HepG2 (cell line): ENCODE data around the gene SEC62. TPM values are rescaled to one million over a fixed set of nuclear protein-coding genes. Genes with fewer than 3 reads are reported as not detected.

Experiments
- ARID2 ChIP-seq: sonication (generic); formaldehyde crosslinking; IDR thresholded peaks from 2 replicates; pipeline ENCODE4 v1.8.1; 2022; ENCODE audit warnings: mild to moderate bottlenecking, missing genetic modification reagents, borderline replicate concordance
- ARNT2 ChIP-seq: sonication (generic); formaldehyde crosslinking; IDR thresholded peaks from 2 replicates; pipeline ENCODE4 v1.8.0; 2022; ENCODE audit warnings: mild to moderate bottlenecking, low read depth, missing genetic modification reagents, moderate library complexity
- CEBPG ChIP-seq: IDR thresholded peaks from 2 replicates; pipeline ENCODE4 v1.6.1; 2016
- ELF1 ChIP-seq: sonication (generic); formaldehyde crosslinking; IDR thresholded peaks from 2 replicates; pipeline ENCODE4 v1.4.0; 2020; ENCODE audit warnings: missing genetic modification reagents
- GFI1 ChIP-seq: sonication (generic); formaldehyde crosslinking; IDR thresholded peaks from 2 replicates; pipeline ENCODE4 v1.5.0; 2020; ENCODE audit warnings: missing genetic modification reagents, mild to moderate bottlenecking, borderline replicate concordance
- JARID2 ChIP-seq: sonication (generic); formaldehyde crosslinking; IDR thresholded peaks from 2 replicates; pipeline ENCODE4 v1.8.1; 2023; ENCODE audit warnings: missing genetic modification reagents, inconsistent platforms; ENCODE audit not compliant: insufficient replicate concordance
- KMT2A ChIP-seq: sonication (generic); formaldehyde crosslinking; IDR thresholded peaks from 2 replicates; pipeline ENCODE4 v1.4.0; 2020; ENCODE audit warnings: missing genetic modification reagents
- MATR3 ChIP-seq: sonication (generic); formaldehyde crosslinking; IDR thresholded peaks from 2 replicates; pipeline ENCODE4 v1.4.0; 2020; ENCODE audit warnings: missing genetic modification reagents
- NAIF1 ChIP-seq: sonication (generic); formaldehyde crosslinking; IDR thresholded peaks from 2 replicates; pipeline ENCODE4 v1.5.0; 2020; ENCODE audit warnings: mild to moderate bottlenecking, missing genetic modification reagents, borderline replicate concordance
- NPAS2 ChIP-seq: sonication (generic); formaldehyde crosslinking; IDR thresholded peaks from 2 replicates; pipeline ENCODE4 v1.8.0; 2022; ENCODE audit warnings: mild to moderate bottlenecking, missing genetic modification reagents, borderline replicate concordance
- PHF5A ChIP-seq: IDR thresholded peaks from one replicate; pipeline ENCODE4 v1.6.1; 2018; ENCODE audit warnings: low read depth, missing genetic modification reagents; ENCODE audit not compliant: unreplicated experiment
- RCOR2 ChIP-seq: IDR thresholded peaks from 2 replicates; pipeline ENCODE4 v1.6.1; 2016; ENCODE audit warnings: missing biosample characterization, missing genetic modification reagents
- SIN3A ChIP-seq: IDR thresholded peaks from 2 replicates; pipeline ENCODE4 v1.6.1; 2011; ENCODE audit warnings: low read depth, mild to moderate bottlenecking, control low read depth, low read length, borderline replicate concordance
- TBX2 ChIP-seq: sonication (generic); formaldehyde crosslinking; IDR thresholded peaks from 2 replicates; pipeline ENCODE4 v1.5.0; 2020; ENCODE audit warnings: missing genetic modification reagents, mild to moderate bottlenecking, borderline replicate concordance
- ZNF138 ChIP-seq: sonication (generic); formaldehyde crosslinking; IDR thresholded peaks from 2 replicates; pipeline ENCODE4 v1.5.0; 2020; ENCODE audit warnings: mild to moderate bottlenecking, low read depth, missing genetic modification reagents
- ZNF3 ChIP-seq: IDR thresholded peaks from 2 replicates; pipeline ENCODE4 v1.7.0; 2017; ENCODE audit warnings: inconsistent platforms
- ZNF337 ChIP-seq: sonication (generic); formaldehyde crosslinking; IDR thresholded peaks from 2 replicates; pipeline ENCODE4 v1.5.1; 2020; ENCODE audit warnings: missing genetic modification reagents, low read depth, mild to moderate bottlenecking, borderline replicate concordance
- ZNF7 ChIP-seq: IDR thresholded peaks from 2 replicates; pipeline ENCODE4 v1.6.1; 2016; ENCODE audit warnings: missing biosample characterization, missing genetic modification reagents
- ZNF891 ChIP-seq: sonication (generic); formaldehyde crosslinking; IDR thresholded peaks from 2 replicates; pipeline ENCODE4 v1.5.0; 2020; ENCODE audit warnings: mild to moderate bottlenecking, missing genetic modification reagents
- ZSCAN22 ChIP-seq: sonication (generic); formaldehyde crosslinking; IDR thresholded peaks from 2 replicates; pipeline ENCODE4 v1.4.0; 2020; ENCODE audit warnings: mild to moderate bottlenecking, missing genetic modification reagents
- ZSCAN30 ChIP-seq: sonication (generic); formaldehyde crosslinking; IDR thresholded peaks from 2 replicates; pipeline ENCODE4 v1.5.0; 2020; ENCODE audit warnings: mild to moderate bottlenecking, missing genetic modification reagents
- polyA plus RNA-seq, 8 experiments: library from polyadenylated mRNA; depleted of rRNA in 3 of 8; stranded (reverse) in 7 of 8; unstranded in 1 of 8; fragments of >200 nt; fragmentation: Illumina TruSeq in 4 of 8; extraction: Trizol in 4 of 8; gene quantifications; 2 replicates each; pipeline versions ENCODE4 v1.2.1 to v1.2.3, GENCODE V29; 2011 to 2016; ENCODE audit warnings: low read depth in 4 of 8, missing spikeins in 1 of 8, mixed read lengths in 1 of 8; ENCODE audit not compliant: insufficient read depth in 1 of 8
- total RNA-seq, 5 experiments: library from RNA; depleted of rRNA; stranded (reverse); fragments of >200 nt; fragmentation: Illumina TruSeq; extraction: Trizol; gene quantifications; 2 replicates each; pipeline ENCODE4 v1.2.3, GENCODE V29; 2016; ENCODE audit warnings: low read depth in 1 of 5
- TF ChIP-seq, protein P1 (sequence below): IDR thresholded peaks from 2 replicates; pipeline ENCODE4 v1.6.1; 2016; ENCODE audit warnings: missing compliant biosample characterization, missing genetic modification reagents, borderline replicate concordance
- TF ChIP-seq, protein P2 (sequence below): sonication (generic); formaldehyde crosslinking; IDR thresholded peaks from 2 replicates; pipeline ENCODE4 v1.4.0; 2020; ENCODE audit warnings: missing genetic modification reagents, borderline replicate concordance
- TF ChIP-seq, protein P3 (sequence below): sonication (generic); formaldehyde crosslinking; IDR thresholded peaks from 2 replicates; pipeline ENCODE4 v1.8.0; 2022; ENCODE audit warnings: mild to moderate bottlenecking, missing genetic modification reagents, borderline replicate concordance
- TF ChIP-seq, protein P4 (sequence below): sonication (generic); formaldehyde crosslinking; IDR thresholded peaks from 2 replicates; pipeline ENCODE4 v1.4.0; 2020; ENCODE audit warnings: missing genetic modification reagents

The SEC62 gene
- total and polyA plus RNA-seq, 2 of the 13 experiments (the other 11 are each of a cell fraction or from before 2014, with no cell fraction given) = 54.0 to 68.7 TPM

DNA sequence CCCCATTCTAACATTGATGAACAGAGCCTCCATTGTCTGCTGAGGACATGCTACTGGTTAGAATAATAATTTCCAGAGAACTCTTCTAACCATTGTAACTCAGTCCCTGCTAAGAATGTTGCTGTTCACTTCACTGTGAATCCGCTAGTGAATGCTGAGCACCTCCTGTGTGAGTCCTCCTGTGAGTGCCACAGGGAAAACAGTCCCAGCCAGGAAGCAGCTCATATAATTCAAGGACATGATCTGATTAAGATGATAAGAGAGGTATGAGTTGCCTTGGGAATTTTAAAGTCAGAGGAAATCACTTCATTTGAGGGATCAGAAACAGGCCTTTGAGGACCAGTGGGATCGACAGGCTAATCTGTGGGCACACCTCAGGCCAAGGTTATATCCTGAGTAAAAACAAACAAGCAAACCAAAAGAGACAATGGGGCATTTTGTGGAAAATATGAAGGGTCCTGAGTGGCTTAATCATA, 37.3 kb downstream of the SEC62 start (continued):
- TF ChIP-seq NAIF1 (CRISPR knock-in tag) (0 out of 2 replicates have a peak, but pooled peaks have one; percentile 27), ZNF337 (CRISPR knock-in tag) (no peak), ARNT2 (CRISPR knock-in tag) (no peak), MATR3 (CRISPR knock-in tag) (no peak), RCOR2 (CRISPR knock-in tag) (peak; percentile 69; the same call in 1 of the 2 replicates), KMT2A (CRISPR knock-in tag) (0 out of 2 replicates have a peak, but pooled peaks have one; percentile 39), NPAS2 (CRISPR knock-in tag) (no peak), ZNF3 (CRISPR knock-in tag) (no peak), ZSCAN22 (CRISPR knock-in tag) (no peak), SIN3A (no peak), ZSCAN30 (CRISPR knock-in tag) (no peak), PHF5A (CRISPR knock-in tag) (peak; percentile 65), ELF1 (CRISPR knock-in tag) (peak; percentile 50; the same call in 1 of the 2 replicates), ZNF138 (CRISPR knock-in tag) (no peak), JARID2 (CRISPR knock-in tag) (no peak), TBX2 (CRISPR knock-in tag) (peak; percentile 72), ARID2 (CRISPR knock-in tag) (no peak), CEBPG (CRISPR knock-in tag) (peak; percentile 44), ZNF891 (CRISPR knock-in tag) (no peak), GFI1 (CRISPR knock-in tag) (peak; percentile 94), ZNF7 (no peak)
- TF ChIP-seq, protein P1, sequence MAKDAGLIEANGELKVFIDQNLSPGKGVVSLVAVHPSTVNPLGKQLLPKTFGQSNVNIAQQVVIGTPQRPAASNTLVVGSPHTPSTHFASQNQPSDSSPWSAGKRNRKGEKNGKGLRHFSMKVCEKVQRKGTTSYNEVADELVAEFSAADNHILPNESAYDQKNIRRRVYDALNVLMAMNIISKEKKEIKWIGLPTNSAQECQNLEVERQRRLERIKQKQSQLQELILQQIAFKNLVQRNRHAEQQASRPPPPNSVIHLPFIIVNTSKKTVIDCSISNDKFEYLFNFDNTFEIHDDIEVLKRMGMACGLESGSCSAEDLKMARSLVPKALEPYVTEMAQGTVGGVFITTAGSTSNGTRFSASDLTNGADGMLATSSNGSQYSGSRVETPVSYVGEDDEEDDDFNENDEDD (CRISPR knock-in tag) = no peak
- TF ChIP-seq, protein P2, sequence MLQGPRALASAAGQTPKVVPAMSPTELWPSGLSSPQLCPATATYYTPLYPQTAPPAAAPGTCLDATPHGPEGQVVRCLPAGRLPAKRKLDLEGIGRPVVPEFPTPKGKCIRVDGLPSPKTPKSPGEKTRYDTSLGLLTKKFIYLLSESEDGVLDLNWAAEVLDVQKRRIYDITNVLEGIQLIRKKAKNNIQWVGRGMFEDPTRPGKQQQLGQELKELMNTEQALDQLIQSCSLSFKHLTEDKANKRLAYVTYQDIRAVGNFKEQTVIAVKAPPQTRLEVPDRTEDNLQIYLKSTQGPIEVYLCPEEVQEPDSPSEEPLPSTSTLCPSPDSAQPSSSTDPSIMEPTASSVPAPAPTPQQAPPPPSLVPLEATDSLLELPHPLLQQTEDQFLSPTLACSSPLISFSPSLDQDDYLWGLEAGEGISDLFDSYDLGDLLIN (CRISPR knock-in tag) = no peak
- TF ChIP-seq, protein P3, sequence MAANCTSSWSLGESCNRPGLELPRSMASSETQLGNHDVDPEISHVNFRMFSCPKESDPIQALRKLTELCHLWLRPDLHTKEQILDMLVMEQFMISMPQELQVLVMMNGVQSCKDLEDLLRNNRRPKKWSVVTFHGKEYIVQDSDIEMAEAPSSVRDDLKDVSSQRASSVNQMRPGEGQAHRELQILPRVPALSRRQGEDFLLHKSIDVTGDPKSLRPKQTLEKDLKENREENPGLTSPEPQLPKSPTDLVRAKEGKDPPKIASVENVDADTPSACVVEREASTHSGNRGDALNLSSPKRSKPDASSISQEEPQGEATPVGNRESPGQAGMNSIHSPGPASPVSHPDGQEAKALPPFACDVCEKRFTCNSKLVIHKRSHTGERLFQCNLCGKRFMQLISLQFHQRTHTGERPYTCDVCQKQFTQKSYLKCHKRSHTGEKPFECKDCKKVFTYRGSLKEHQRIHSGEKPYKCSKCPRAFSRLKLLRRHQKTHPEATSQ (CRISPR knock-in tag) = peak; percentile 44; the same call in 1 of the 2 replicates
- TF ChIP-seq, protein P4, sequence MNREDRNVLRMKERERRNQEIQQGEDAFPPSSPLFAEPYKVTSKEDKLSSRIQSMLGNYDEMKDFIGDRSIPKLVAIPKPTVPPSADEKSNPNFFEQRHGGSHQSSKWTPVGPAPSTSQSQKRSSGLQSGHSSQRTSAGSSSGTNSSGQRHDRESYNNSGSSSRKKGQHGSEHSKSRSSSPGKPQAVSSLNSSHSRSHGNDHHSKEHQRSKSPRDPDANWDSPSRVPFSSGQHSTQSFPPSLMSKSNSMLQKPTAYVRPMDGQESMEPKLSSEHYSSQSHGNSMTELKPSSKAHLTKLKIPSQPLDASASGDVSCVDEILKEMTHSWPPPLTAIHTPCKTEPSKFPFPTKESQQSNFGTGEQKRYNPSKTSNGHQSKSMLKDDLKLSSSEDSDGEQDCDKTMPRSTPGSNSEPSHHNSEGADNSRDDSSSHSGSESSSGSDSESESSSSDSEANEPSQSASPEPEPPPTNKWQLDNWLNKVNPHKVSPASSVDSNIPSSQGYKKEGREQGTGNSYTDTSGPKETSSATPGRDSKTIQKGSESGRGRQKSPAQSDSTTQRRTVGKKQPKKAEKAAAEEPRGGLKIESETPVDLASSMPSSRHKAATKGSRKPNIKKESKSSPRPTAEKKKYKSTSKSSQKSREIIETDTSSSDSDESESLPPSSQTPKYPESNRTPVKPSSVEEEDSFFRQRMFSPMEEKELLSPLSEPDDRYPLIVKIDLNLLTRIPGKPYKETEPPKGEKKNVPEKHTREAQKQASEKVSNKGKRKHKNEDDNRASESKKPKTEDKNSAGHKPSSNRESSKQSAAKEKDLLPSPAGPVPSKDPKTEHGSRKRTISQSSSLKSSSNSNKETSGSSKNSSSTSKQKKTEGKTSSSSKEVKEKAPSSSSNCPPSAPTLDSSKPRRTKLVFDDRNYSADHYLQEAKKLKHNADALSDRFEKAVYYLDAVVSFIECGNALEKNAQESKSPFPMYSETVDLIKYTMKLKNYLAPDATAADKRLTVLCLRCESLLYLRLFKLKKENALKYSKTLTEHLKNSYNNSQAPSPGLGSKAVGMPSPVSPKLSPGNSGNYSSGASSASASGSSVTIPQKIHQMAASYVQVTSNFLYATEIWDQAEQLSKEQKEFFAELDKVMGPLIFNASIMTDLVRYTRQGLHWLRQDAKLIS (CRISPR knock-in tag) = no peak
